ENCODE data around the gene PEX11B. TPM values are rescaled to one million over a fixed set of nuclear protein-coding genes. Genes with fewer than 3 reads are reported as not detected.

PEX11B gene
- total and polyA plus RNA-seq, 2 experiments from 2014 or later: 7.4 to 9.1 TPM

GRCh38 chr1:145874646-145875045 lies 43.9 kb downstream of the PEX11B start:
- no peak overlapping the region for H3K4me3 Mint-ChIP-seq
- TF ChIP-seq ZNF462 (CRISPR knock-in tag; IDR thresholded peaks at IDR 0.05) (no peak), EZH2 (IDR thresholded peaks at IDR 0.05; ENCODE audit: low read depth, unreplicated experiment) (no peak), JUNB (IDR thresholded peaks at IDR 0.05; ENCODE audit: unreplicated experiment) (no peak), CTCF (conservative IDR thresholded peaks at IDR 0.05; ENCODE audit: low read depth in 2 of 2) (no peak), ETS1 (IDR thresholded peaks at IDR 0.05) (no peak), CREB1 (CRISPR knock-in tag; IDR thresholded peaks at IDR 0.05; ENCODE audit: low read depth) (no peak), NANOG (IDR thresholded peaks at IDR 0.05; ENCODE audit: borderline replicate concordance) (no peak), ZNF114 (CRISPR knock-in tag; IDR thresholded peaks at IDR 0.05) (no peak), STAT1 (IDR thresholded peaks at IDR 0.05; ENCODE audit: unreplicated experiment) (no peak), EZH2phosphoT487 (IDR thresholded peaks at IDR 0.05; ENCODE audit: unreplicated experiment) (no peak), REST (IDR thresholded peaks at IDR 0.05; ENCODE audit: unreplicated experiment) (no peak), POLR2AphosphoS5 (IDR thresholded peaks at IDR 0.05; ENCODE audit: low read depth) (no peak), ZNF331 (CRISPR knock-in tag; IDR thresholded peaks at IDR 0.05; ENCODE audit: low read depth) (no peak)

More at GRCh38 chr1:145874646-145875045, 43.9 kb downstream of the PEX11B start:
- H3K9me2 ChIP-seq (ENCODE audit: insufficient read depth): no peaks in the 10 kb centered on the region
- H3K36me3 ChIP-seq (ENCODE audit: insufficient read depth): no peaks in the 10 kb centered on the region
- peaks cover 9% of the 10 kb centered on the region for H3K4me1 ChIP-seq (ENCODE audit: insufficient read depth)
- no peaks in the 10 kb centered on the region for H3K36me3 Mint-ChIP-seq (ENCODE audit: low read depth)
- peaks cover 29% of the 10 kb centered on the region for H3K27me3 Mint-ChIP-seq (ENCODE audit: insufficient read depth, low read depth, poor library complexity)
- H3K79me2 ChIP-seq (replicated peaks; ENCODE audit: insufficient read depth): no peaks in the 10 kb centered on the region
- H3K4me3 ChIP-seq: no peak overlapping the region
- no peak overlapping the region for H2AFZ ChIP-seq
- H4K20me1 ChIP-seq (replicated peaks; ENCODE audit: insufficient read depth): no peaks in the 10 kb centered on the region
- H3K27ac ChIP-seq (ENCODE audit: low read depth): no peak overlapping the region
- no peak overlapping the region for H3K4me2 ChIP-seq
- no peak overlapping the region for H3K27ac Mint-ChIP-seq
- peaks cover 33% of the 10 kb centered on the region for H3K27me3 ChIP-seq (ENCODE audit: insufficient read depth)
- ATAC-seq (no peak), DNase-seq (ENCODE audit: low spot score) (no peak)
- 0 out of 2 replicates have a peak, but pooled peaks cover 9% of the 10 kb centered on the region for H3F3A ChIP-seq (replicated peaks; ENCODE audit: low read depth)
- peaks cover 33% of the 10 kb centered on the region for H3K4me1 Mint-ChIP-seq
- 0 out of 3 replicates have a peak, but pooled peaks cover 4% of the 10 kb centered on the region for H3K9me3 Mint-ChIP-seq
